Duodenal mucosa (tissue), 2 donors: ENCODE results near the gene SLC29A3.

Source experiments
- H3K27ac ChIP-seq: one replicate; pipeline ENCODE4 v1.7.0; 2013; ENCODE audit warnings: low read depth, low read length
- H3K27me3 ChIP-seq, 2 donors: one replicate each; pipeline ENCODE4 v1.7.0; 2013; ENCODE audit warnings: low read length in 2 of 2, control low read depth in 1 of 2; ENCODE audit not compliant: insufficient read depth in 2 of 2, control insufficient read depth in 1 of 2
- H3K36me3 ChIP-seq, 2 donors: one replicate each; pipeline ENCODE4 v1.7.0; 2013; ENCODE audit warnings: low read length in 2 of 2, control low read depth in 1 of 2; ENCODE audit not compliant: insufficient read depth in 2 of 2, control insufficient read depth in 1 of 2
- H3K4me1 ChIP-seq, 2 donors: one replicate each; pipeline ENCODE4 v1.7.0; 2013; ENCODE audit warnings: low read length in 2 of 2, control low read depth in 1 of 2; ENCODE audit not compliant: insufficient read depth in 2 of 2, control insufficient read depth in 1 of 2
- H3K4me3 ChIP-seq, 2 donors: one replicate each; pipeline ENCODE4 v1.7.0; 2013; ENCODE audit warnings: low read length in 2 of 2, low read depth in 1 of 2
- H3K9ac ChIP-seq, 2 donors: one replicate each; pipeline ENCODE4 v1.7.0; 2013; ENCODE audit warnings: low read length in 2 of 2, low read depth in 1 of 2
- H3K9me3 ChIP-seq, 2 donors: one replicate each; pipeline ENCODE4 v1.7.0; 2013; ENCODE audit warnings: low read length in 2 of 2, control low read depth in 1 of 2; ENCODE audit not compliant: control insufficient read depth in 1 of 2

Gene SLC29A3

GRCh38 chr10:71372882-71373495 is 53.9 kb downstream of the SLC29A3 start:
- H3K4me1 ChIP-seq, result peaks cover 15 to 28% of the 10 kb centered on the region in 2 donors

GRCh38 chr10:71374481-71375233 is 55.6 kb downstream of the SLC29A3 start:
- Histone ChIP-seq H3K4me3 (no peak overlapping the region), H3K36me3 (no peaks in the 10 kb centered on the region), H3K27ac (no peak overlapping the region), H3K4me1 (peaks cover 31 to 40% of the 10 kb centered on the region in 2 donors), H3K9ac (no peak overlapping the region), H3K27me3 (no peaks in the 10 kb centered on the region), H3K9me3 (no peaks in the 10 kb centered on the region)

More at GRCh38 chr10:71372882-71373495, 53.9 kb downstream of the SLC29A3 start:
- Histone ChIP-seq H3K9ac (no peak overlapping the region), H3K27me3 (no peaks in the 10 kb centered on the region), H3K4me3 (no peak overlapping the region), H3K9me3 (no peaks in the 10 kb centered on the region), H3K27ac (no peak overlapping the region), H3K36me3 (no peaks in the 10 kb centered on the region)

- no peak overlapping the region for H3K4me3 ChIP-seq
- peaks cover 34 to 44% of the 10 kb centered on the region in 2 donors for H3K4me1 ChIP-seq
- no peak overlapping the region for H3K9ac ChIP-seq
These were observed 56.9 kb downstream of the SLC29A3 start for GRCh38 chr10:71375952-71376351.

GRCh38 chr10:71378336-71379117 is 59.5 kb downstream of the SLC29A3 start:
- Histone ChIP-seq H3K4me3 (peak overlapping the region in 1 of 2 donors; percentile 1), H3K9ac (no peak overlapping the region), H3K36me3 (no peaks in the 10 kb centered on the region), H3K9me3 (no peaks in the 10 kb centered on the region), H3K27ac (no peak overlapping the region), H3K27me3 (no peaks in the 10 kb centered on the region), H3K4me1 (peaks cover 31 to 33% of the 10 kb centered on the region in 2 donors)

More at GRCh38 chr10:71375952-71376351, 56.9 kb downstream of the SLC29A3 start:
- Histone ChIP-seq H3K27me3 (no peaks in the 10 kb centered on the region), H3K9me3 (no peaks in the 10 kb centered on the region), H3K36me3 (no peaks in the 10 kb centered on the region), H3K27ac (no peak overlapping the region)

GRCh38 chr10:71379118-71379766 is 60.2 kb downstream of the SLC29A3 start:
- H3K27ac ChIP-seq, result no peak overlapping the region
- H3K4me1 ChIP-seq, result peaks cover 29 to 31% of the 10 kb centered on the region in 2 donors

GRCh38 chr10:71380841-71381240 is 61.8 kb downstream of the SLC29A3 start:
- no peak overlapping the region for H3K4me3 ChIP-seq
- H3K36me3 ChIP-seq, result no peaks in the 10 kb centered on the region
- H3K27ac ChIP-seq, result no peak overlapping the region
- H3K27me3 ChIP-seq, result no peaks in the 10 kb centered on the region
- H3K9me3 ChIP-seq, result no peaks in the 10 kb centered on the region
- peaks cover 29 to 31% of the 10 kb centered on the region in 2 donors for H3K4me1 ChIP-seq
- H3K9ac ChIP-seq, result no peak overlapping the region

More at GRCh38 chr10:71379118-71379766, 60.2 kb downstream of the SLC29A3 start:
- H3K27me3 ChIP-seq, result no peaks in the 10 kb centered on the region
- H3K4me3 ChIP-seq, result peak overlapping the region in 1 of 2 donors; percentile 1
- H3K9ac ChIP-seq, result no peak overlapping the region
- H3K36me3 ChIP-seq, result no peaks in the 10 kb centered on the region
- H3K9me3 ChIP-seq, result no peaks in the 10 kb centered on the region

- Histone ChIP-seq H3K4me1 (peaks cover 24 to 30% of the 10 kb centered on the region in 2 donors), H3K9me3 (no peaks in the 10 kb centered on the region), H3K27me3 (no peaks in the 10 kb centered on the region), H3K36me3 (no peaks in the 10 kb centered on the region), H3K27ac (no peak overlapping the region), H3K4me3 (no peak overlapping the region), H3K9ac (no peak overlapping the region)
These were observed 62.6 kb downstream of the SLC29A3 start for GRCh38 chr10:71381611-71382010.

- H3K36me3 ChIP-seq, result no peaks in the 10 kb centered on the region
- no peaks in the 10 kb centered on the region for H3K27me3 ChIP-seq
These were observed 63.0 kb downstream of the SLC29A3 start for GRCh38 chr10:71382028-71382427.

GRCh38 chr10:71382757-71383156 is 63.7 kb downstream of the SLC29A3 start:
- no peaks in the 10 kb centered on the region for H3K9me3 ChIP-seq
- H3K36me3 ChIP-seq, result no peaks in the 10 kb centered on the region
- no peak overlapping the region for H3K9ac ChIP-seq
- no peak overlapping the region for H3K4me3 ChIP-seq
- peaks cover 18 to 21% of the 10 kb centered on the region in 2 donors for H3K4me1 ChIP-seq
- H3K27ac ChIP-seq, result no peak overlapping the region
- H3K27me3 ChIP-seq, result no peaks in the 10 kb centered on the region

More at GRCh38 chr10:71382028-71382427, 63.0 kb downstream of the SLC29A3 start:
- H3K9ac ChIP-seq, result no peak overlapping the region
- H3K4me1 ChIP-seq, result peaks cover 21 to 26% of the 10 kb centered on the region in 2 donors
- no peaks in the 10 kb centered on the region for H3K9me3 ChIP-seq
- H3K27ac ChIP-seq, result no peak overlapping the region
- no peak overlapping the region for H3K4me3 ChIP-seq
